Natural killer cell (primary cell): ENCODE measurements around the gene PTRH1. TPM values are rescaled to one million over a fixed set of nuclear protein-coding genes. Genes with fewer than 3 reads are reported as not detected.

Experiments used
- ATAC-seq, 3 donors: fragments of 150-1000 bp in 2 of 3; fragments of 200-7000 bp in 1 of 3; cut with Tn5 transposase; 1 replicate in 1 of 3; 2 replicates in 2 of 3; pipeline ENCODE4 v1.10.0; 2021; ENCODE audit warnings: mild to moderate bottlenecking in 2 of 3, moderate library complexity in 2 of 3
- DNase-seq, 2 donors: peaks; one replicate each; pipeline versions ENCODE4 v3.0.0 to v3.0.0-alpha.2; 2013 to 2021; ENCODE audit warnings: mixed read lengths in 1 of 2
- H3K27ac ChIP-seq: one replicate; pipeline ENCODE4 v1.5.1; 2013; ENCODE audit warnings: mild to moderate bottlenecking, low read length
- H3K27me3 ChIP-seq: one replicate; pipeline ENCODE4 v1.6.1; 2013; ENCODE audit warnings: low read length; ENCODE audit not compliant: control insufficient read depth, insufficient read depth
- H3K36me3 ChIP-seq: one replicate; pipeline ENCODE4 v1.6.1; 2013; ENCODE audit warnings: low read length; ENCODE audit not compliant: control insufficient read depth, insufficient read depth
- H3K4me1 ChIP-seq: one replicate; pipeline ENCODE4 v1.6.1; 2013; ENCODE audit warnings: low read length; ENCODE audit not compliant: control insufficient read depth, insufficient read depth
- H3K4me3 ChIP-seq: one replicate; pipeline ENCODE4 v1.5.1; 2013; ENCODE audit warnings: low read length
- H3K9me3 ChIP-seq: one replicate; pipeline ENCODE4 v1.6.1; 2013; ENCODE audit warnings: low read length; ENCODE audit not compliant: control insufficient read depth, insufficient read depth
- H3K27ac Mint-ChIP-seq, 2 donors: one replicate each; pipeline ENCODE4 v1.8.0; 2022; ENCODE audit warnings: mild to moderate bottlenecking in 2 of 2, mixed read lengths in 2 of 2, moderate library complexity in 1 of 2
- H3K27me3 Mint-ChIP-seq, 2 donors: one replicate each; pipeline ENCODE4 v1.8.0; 2022; ENCODE audit warnings: low read depth in 2 of 2, mixed read lengths in 2 of 2
- H3K36me3 Mint-ChIP-seq: one replicate; pipeline ENCODE4 v1.8.0; 2022; ENCODE audit warnings: mixed read lengths
- H3K4me1 Mint-ChIP-seq, 2 donors: one replicate each; pipeline ENCODE4 v1.8.0; 2022; ENCODE audit warnings: mixed read lengths in 2 of 2
- H3K4me3 Mint-ChIP-seq: one replicate; pipeline ENCODE4 v1.8.0; 2022; ENCODE audit warnings: mild to moderate bottlenecking, moderate library complexity, mixed read lengths
- H3K9me3 Mint-ChIP-seq, 2 donors: one replicate each; pipeline ENCODE4 v1.8.0; 2022; ENCODE audit warnings: mixed read lengths in 2 of 2
- CTCF ChIP-seq: fragments of 200-600 bp; IDR thresholded peaks from one replicate; pipeline ENCODE4 v1.8.0; 2022; ENCODE audit warnings: antibody characterized with exemption
- WGBS: methylation state at CpG from one replicate; pipeline ENCODE4 v1.1.7; 2013; ENCODE audit warnings: missing lambda C conversion rate; ENCODE audit not compliant: insufficient coverage; 5-methylcytosine and 5-hydroxymethylcytosine counted together
- intact Hi-C: fragments of 100-400 bp; cut with micrococcal nuclease; formaldehyde crosslinking; loops from one replicate; pipeline ENCODE4 v1.14.2; 2022
- total RNA-seq, 4 donors: library from RNA; stranded (reverse); fragments of 120-200 nt in 1 of 4; gene quantifications; one replicate each; pipeline versions ENCODE4 v1.2.3 to v1.2.4, GENCODE V29; 2013 to 2022

The PTRH1 gene
- total RNA-seq, 3 donors from 2014 or later (not counting 1 experiment from before 2014, with no cell fraction given) = 6.9 to 11.5 (median 11.0) TPM

- no peaks in the 10 kb centered on the region for H3K9me3 Mint-ChIP-seq
- DNase-seq = no peak
- H3K27ac Mint-ChIP-seq = no peak overlapping the region
- no peak for TF ChIP-seq CTCF
- no peak overlapping the region for H3K4me3 ChIP-seq
- no peaks in the 10 kb centered on the region for H3K36me3 ChIP-seq
- no peak overlapping the region for H3K27ac ChIP-seq
- no peak overlapping the region for H3K4me3 Mint-ChIP-seq
- no peaks in the 10 kb centered on the region for H3K9me3 ChIP-seq
- peaks cover 20 to 28% of the 10 kb centered on the region in 2 donors for H3K4me1 Mint-ChIP-seq
- H3K27me3 ChIP-seq = no peaks in the 10 kb centered on the region
- no peaks in the 10 kb centered on the region for H3K27me3 Mint-ChIP-seq
- no peaks in the 10 kb centered on the region for H3K36me3 Mint-ChIP-seq
- intact Hi-C loops = no loop called here
- ATAC-seq = no peak
- peaks cover 29% of the 10 kb centered on the region for H3K4me1 ChIP-seq
- WGBS = 95% methylated on average over 8 of the region's 8 CpGs
These were observed 6.4 kb downstream of the PTRH1 start for GRCh38 chr9:127708952-127709587.

- H3K4me3 Mint-ChIP-seq = no peak overlapping the region
- H3K27me3 ChIP-seq = no peaks in the 10 kb centered on the region
- H3K27ac Mint-ChIP-seq = no peak overlapping the region
- intact Hi-C loops = no loop called here
- no peaks in the 10 kb centered on the region for H3K9me3 Mint-ChIP-seq
- H3K4me1 ChIP-seq = peaks cover 26% of the 10 kb centered on the region
- 39% methylated on average over 5 of the region's 5 CpGs for whole genome bisulfite sequencing
- no peaks in the 10 kb centered on the region for H3K9me3 ChIP-seq
- H3K36me3 ChIP-seq = no peaks in the 10 kb centered on the region
- DNase-seq (peak in 1 of 2 donors; percentile 74), ATAC-seq (peak; percentile 53 to 80 (median 77))
- no peaks in the 10 kb centered on the region for H3K27me3 Mint-ChIP-seq
- H3K4me1 Mint-ChIP-seq = peaks cover 20 to 28% of the 10 kb centered on the region in 2 donors
- no peaks in the 10 kb centered on the region for H3K36me3 Mint-ChIP-seq
- no peak overlapping the region for H3K27ac ChIP-seq
- no peak for TF ChIP-seq CTCF
- no peak overlapping the region for H3K4me3 ChIP-seq
These were observed 7.7 kb downstream of the PTRH1 start for GRCh38 chr9:127707766-127708165.

GRCh38 chr9:127706836-127707241 lies 8.6 kb downstream of the PTRH1 start, which contains the start of gene CFAP157:
Gene CFAP157, plus strand, starts transcription at chr9:127706988. Its CDS starts 44 bp downstream, at chr9:127707032.
- H3K36me3 ChIP-seq = no peaks in the 10 kb centered on the region
- intact Hi-C loops = no loop called here
- TF ChIP-seq CTCF = no peak
- H3K27me3 Mint-ChIP-seq = no peaks in the 10 kb centered on the region
- H3K4me3 ChIP-seq = no peak within 1 kb of the TSS
- no peak within 1 kb of the TSS for H3K4me3 Mint-ChIP-seq
- no peaks in the 10 kb centered on the region for H3K9me3 ChIP-seq
- H3K27ac Mint-ChIP-seq = no peak within 1 kb of the TSS
- H3K9me3 Mint-ChIP-seq = no peaks in the 10 kb centered on the region
- H3K27me3 ChIP-seq = no peaks in the 10 kb centered on the region
- no peak for DNase-seq
- no peak within 1 kb of the TSS for H3K27ac ChIP-seq
- no peak for ATAC-seq
- H3K4me1 ChIP-seq = peaks cover 24% of the 10 kb centered on the region
- H3K4me1 Mint-ChIP-seq = peaks cover 20 to 27% of the 10 kb centered on the region in 2 donors
- no peaks in the 10 kb centered on the region for H3K36me3 Mint-ChIP-seq
- 79% methylated on average over 11 of the region's 11 CpGs for WGBS
